K562 (cell line): ENCODE results near the gene ABHD16A. TPM values are rescaled to one million over a fixed set of nuclear protein-coding genes. Genes with fewer than 3 reads are reported as not detected.

Experiments
- E2F1 ChIP-seq: sonication (generic); formaldehyde crosslinking; IDR thresholded peaks from 2 replicates; pipeline ENCODE4 v1.8.1; 2023; ENCODE audit warnings: mild to moderate bottlenecking, missing genetic modification reagents, moderate library complexity
- ETS1 ChIP-seq: conservative IDR thresholded peaks from 2 replicates; pipeline ENCODE4 v1.6.1; 2011; ENCODE audit warnings: low read depth, mild to moderate bottlenecking, low read length; ENCODE audit not compliant: control insufficient read depth
- ETV6 ChIP-seq, 3 experiments: fragments of 150-350 bp in 1 of 3; sonication (generic) in 1 of 3; formaldehyde crosslinking in 1 of 3; IDR thresholded peaks; 2 replicates each; pipeline versions ENCODE4 v1.6.1 to v1.8.0; 2014 to 2022; ENCODE audit warnings: borderline replicate concordance in 2 of 3, low read depth in 2 of 3, antibody characterized with exemption in 1 of 3, low read length in 1 of 3, mild to moderate bottlenecking in 1 of 3, missing genetic modification reagents in 1 of 3
- GABPB1 ChIP-seq: sonication (generic); formaldehyde crosslinking; IDR thresholded peaks from 2 replicates; pipeline ENCODE4 v1.8.0; 2022; ENCODE audit warnings: mild to moderate bottlenecking, missing genetic modification reagents
- HDAC1 ChIP-seq, 2 experiments: fragments of 450-650 bp; IDR thresholded peaks; 2 replicates each; pipeline ENCODE4 v1.6.1; 2016 to 2017; ENCODE audit warnings: inconsistent platforms in 1 of 2, mild to moderate bottlenecking in 1 of 2, moderate library complexity in 1 of 2
- IFI16 ChIP-seq: fragments of 250-450 bp; sonication (Bioruptor Pico); IDR thresholded peaks from 2 replicates; pipeline ENCODE4 v2.1.2; 2022; ENCODE audit warnings: mild to moderate bottlenecking, inconsistent platforms
- MAZ ChIP-seq, 2 experiments: fragments of 450-650 bp in 1 of 2; sonication (generic) in 1 of 2; formaldehyde crosslinking; IDR thresholded peaks in 1 of 2; conservative IDR thresholded peaks in 1 of 2; 2 replicates each; pipeline versions ENCODE4 v1.4.0 to v1.5.0; 2020; ENCODE audit warnings: mild to moderate bottlenecking in 1 of 2, missing genetic modification reagents in 1 of 2
- MITF ChIP-seq: IDR thresholded peaks from 2 replicates; pipeline ENCODE4 v1.6.1; 2014; ENCODE audit warnings: antibody characterized with exemption
- NR1H2 ChIP-seq: sonication (generic); formaldehyde crosslinking; IDR thresholded peaks from 2 replicates; pipeline ENCODE4 v1.4.0; 2020; ENCODE audit warnings: mild to moderate bottlenecking, missing genetic modification reagents
- SMARCE1 ChIP-seq: fragments of 450-650 bp; IDR thresholded peaks from 2 replicates; pipeline ENCODE4 v1.7.1; 2016; ENCODE audit warnings: mild to moderate bottlenecking
- SREBF2 ChIP-seq: sonication (generic); formaldehyde crosslinking; IDR thresholded peaks from 2 replicates; pipeline ENCODE4 v1.4.0; 2020; ENCODE audit warnings: mild to moderate bottlenecking, missing genetic modification reagents
- TEAD4 ChIP-seq, 2 experiments: sonication (generic) in 1 of 2; formaldehyde crosslinking in 1 of 2; IDR thresholded peaks; 2 replicates each; pipeline versions ENCODE4 v1.6.1 to v1.8.0; 2012 to 2022; ENCODE audit warnings: borderline replicate concordance in 1 of 2, inconsistent platforms in 1 of 2, low read length in 1 of 2, mild to moderate bottlenecking in 1 of 2, missing genetic modification reagents in 1 of 2
- ZKSCAN3 ChIP-seq: fragments of 250-450 bp; sonication (Bioruptor Pico); IDR thresholded peaks from 2 replicates; pipeline ENCODE4 v1.4.0; 2020
- ZNF134 ChIP-seq: fragments of 250-450 bp; sonication (Bioruptor Pico); conservative IDR thresholded peaks from 2 replicates; pipeline ENCODE4 v1.4.0; 2020
- ZNF175 ChIP-seq: fragments of 200-800 bp; sonication (Bioruptor generic); IDR thresholded peaks from 2 replicates; pipeline ENCODE4 v1.6.1; 2016; ENCODE audit warnings: low read depth, mild to moderate bottlenecking, missing genetic modification characterization, missing compliant biosample characterization
- polyA plus RNA-seq, 8 experiments: library from polyadenylated mRNA; depleted of rRNA in 4 of 8; stranded (reverse) in 5 of 8; unstranded in 3 of 8; fragments of >200 nt; fragmentation: Nextera tagmentation in 2 of 8; fragmentation: Illumina TruSeq in 1 of 8; extraction: Ambion mirVana in 2 of 8; extraction: Trizol in 1 of 8; gene quantifications; 2 replicates each; pipeline versions ENCODE4 v1.2.1 to v1.2.3, GENCODE V29; 2011 to 2014; ENCODE audit warnings: inconsistent platforms in 1 of 8, missing spikeins in 1 of 8
- total RNA-seq, 7 experiments: library from RNA; depleted of rRNA in 6 of 7; stranded (reverse); fragments of >200 nt in 6 of 7; fragmentation: Illumina TruSeq in 2 of 7; extraction: Trizol in 2 of 7; gene quantifications; 2 replicates each; pipeline versions ENCODE4 v1.2.1 to v1.2.3, GENCODE V29; 2011 to 2021; ENCODE audit warnings: low replicate concordance in 1 of 7
- TF ChIP-seq, protein P1 (sequence below), 2 experiments: fragments of 450-650 bp in 1 of 2; sonication (generic) in 1 of 2; formaldehyde crosslinking in 1 of 2; IDR thresholded peaks in 1 of 2; conservative IDR thresholded peaks in 1 of 2; 2 replicates each; pipeline versions ENCODE4 v1.6.1 to v1.8.1; 2016 to 2023; ENCODE audit warnings: mild to moderate bottlenecking in 2 of 2, moderate library complexity in 2 of 2, inconsistent platforms in 1 of 2, missing genetic modification reagents in 1 of 2
- TF ChIP-seq, protein P2 (sequence below): fragments of 250-450 bp; sonication (Bioruptor Pico); IDR thresholded peaks from 2 replicates; pipeline ENCODE4 v1.5.0; 2020; ENCODE audit warnings: mild to moderate bottlenecking

The ABHD16A gene
- total and polyA plus RNA-seq, 9 of the 15 experiments (the other 6 are each of a cell fraction or from before 2014, with no cell fraction given): 25.8 to 120 (median 81.6) TPM

DNA sequence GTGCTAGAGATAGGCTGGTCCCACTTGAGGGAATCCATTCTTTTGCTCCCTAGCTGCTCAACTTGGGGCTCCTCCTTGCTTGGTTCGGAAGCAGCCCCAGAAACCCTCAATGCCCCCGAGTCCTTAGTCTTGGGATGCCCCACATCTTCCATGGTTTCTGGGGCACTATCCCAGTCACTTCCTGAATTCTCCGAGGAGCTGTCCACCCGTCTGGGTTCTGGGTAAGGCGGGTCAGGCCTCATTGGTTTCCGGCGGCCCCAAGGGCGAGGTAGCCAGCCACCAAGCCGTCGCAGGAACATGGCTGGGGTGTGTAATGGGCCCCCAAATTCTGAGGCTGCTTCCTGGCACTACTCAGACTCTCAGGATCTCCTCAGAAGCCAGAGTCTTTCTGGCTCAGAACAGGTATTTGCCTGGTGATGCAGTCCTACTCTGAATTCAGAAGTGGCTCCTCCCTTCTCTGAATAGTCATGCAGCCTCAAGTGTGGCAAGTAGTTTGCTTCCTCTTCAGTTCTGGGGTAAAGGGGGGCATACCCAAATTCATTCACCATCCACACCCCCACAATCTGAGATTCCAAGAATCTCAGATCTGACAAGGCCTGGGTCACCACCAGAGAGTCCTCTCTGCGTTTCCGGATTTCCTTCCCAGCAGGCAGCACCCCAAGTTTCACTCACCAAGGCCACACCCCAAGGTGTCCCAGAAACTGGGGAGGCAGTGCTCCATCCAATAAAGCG lies 43.3 kb downstream of the ABHD16A start (continued):
- TF ChIP-seq TEAD4 (IDR thresholded peaks at IDR 0.05; ENCODE audit: low read length) (no peak; the same call in none of the 2 replicates), TEAD4 (CRISPR knock-in tag; IDR thresholded peaks at IDR 0.05; ENCODE audit: borderline replicate concordance) (0 out of 2 replicates have a peak, but pooled peaks have one; percentile 12), ZNF134 (CRISPR knock-in tag) (no peak), SREBF2 (CRISPR knock-in tag) (0 out of 2 replicates have a peak, but pooled peaks have one; percentile 29), MAZ (CRISPR knock-in tag; conservative IDR thresholded peaks at IDR 0.05 in 1 of 2, IDR thresholded peaks at IDR 0.05 in 1 of 2) (peak in 1 of 2 experiments; percentile 72; a peak in 2 of 4 replicates), IFI16 (CRISPR knock-in tag) (peak; percentile 68; the same call in 1 of the 2 replicates), HDAC1 (IDR thresholded peaks at IDR 0.05) (peak in 1 of 2 experiments; percentile 79; a peak in 2 of 4 replicates), ETS1 (peak; percentile 75; the same call in 1 of the 2 replicates), GABPB1 (CRISPR knock-in tag) (peak; percentile 31; the same call in 1 of the 2 replicates), ZNF175 (peak; percentile 43; the same call in 1 of the 2 replicates), NR1H2 (peak; percentile 38), E2F1 (CRISPR knock-in tag) (peak; percentile 53; the same call in 1 of the 2 replicates), MITF (0 out of 2 replicates have a peak, but pooled peaks have one; percentile 6), ZKSCAN3 (CRISPR knock-in tag) (no peak), ETV6 (IDR thresholded peaks at IDR 0.05; ENCODE audit: borderline replicate concordance in 1 of 2, low read depth in 2 of 2, low read length in 1 of 2) (no peak), ETV6 (CRISPR knock-in tag; IDR thresholded peaks at IDR 0.05; ENCODE audit: borderline replicate concordance) (peak; percentile 6; the same call in 1 of the 2 replicates), SMARCE1 (peak; percentile 41; the same call in 1 of the 2 replicates)
- TF ChIP-seq, protein P1, sequence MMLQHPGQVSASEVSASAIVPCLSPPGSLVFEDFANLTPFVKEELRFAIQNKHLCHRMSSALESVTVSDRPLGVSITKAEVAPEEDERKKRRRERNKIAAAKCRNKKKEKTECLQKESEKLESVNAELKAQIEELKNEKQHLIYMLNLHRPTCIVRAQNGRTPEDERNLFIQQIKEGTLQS (IDR thresholded peaks at IDR 0.05): no peak
- TF ChIP-seq, protein P1 (CRISPR knock-in tag; conservative IDR thresholded peaks at IDR 0.05): peak; percentile 28; the same call in 1 of the 2 replicates
- TF ChIP-seq, protein P2, sequence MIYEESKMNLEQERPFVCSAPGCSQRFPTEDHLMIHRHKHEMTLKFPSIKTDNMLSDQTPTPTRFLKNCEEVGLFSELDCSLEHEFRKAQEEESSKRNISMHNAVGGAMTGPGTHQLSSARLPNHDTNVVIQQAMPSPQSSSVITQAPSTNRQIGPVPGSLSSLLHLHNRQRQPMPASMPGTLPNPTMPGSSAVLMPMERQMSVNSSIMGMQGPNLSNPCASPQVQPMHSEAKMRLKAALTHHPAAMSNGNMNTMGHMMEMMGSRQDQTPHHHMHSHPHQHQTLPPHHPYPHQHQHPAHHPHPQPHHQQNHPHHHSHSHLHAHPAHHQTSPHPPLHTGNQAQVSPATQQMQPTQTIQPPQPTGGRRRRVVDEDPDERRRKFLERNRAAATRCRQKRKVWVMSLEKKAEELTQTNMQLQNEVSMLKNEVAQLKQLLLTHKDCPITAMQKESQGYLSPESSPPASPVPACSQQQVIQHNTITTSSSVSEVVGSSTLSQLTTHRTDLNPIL (CRISPR knock-in tag): no peak
